Panc1 (cell line): ENCODE measurements around the gene CHRNA1. TPM values are rescaled to one million over a fixed set of nuclear protein-coding genes. Genes with fewer than 3 reads are reported as not detected.

Source experiments
- ATAC-seq: fragments of 200-7000 bp; cut with Tn5 transposase; 2 replicates; pipeline ENCODE4 v1.9.1; 2020; ENCODE audit warnings: mild to moderate bottlenecking, moderate library complexity
- BruUV-seq: library from RNA; stranded (reverse); fragments of 400-500 nt; replicated peaks from 2 replicates; lab custom pipeline; 2021; lab: Mats Ljungman, UMichigan
- CTCF ChIA-PET: fragments of 300-600 bp; sonication (Branson Sonifier 250); formaldehyde crosslinking; loops from one replicate; lab custom pipeline; 2022; ENCODE audit warnings: antibody characterized with exemption; lab: Charles Lee
- POLR2A ChIA-PET: fragments of 300-600 bp; sonication (Branson Sonifier 250); formaldehyde crosslinking; loops from one replicate; lab custom pipeline; 2022; ENCODE audit warnings: antibody characterized with exemption; lab: Charles Lee
- DNase-seq: peaks from one replicate; pipeline ENCODE4 v3.0.0-alpha.2; 2010; ENCODE audit warnings: low read depth, low spot score
- H3K27ac ChIP-seq: 2 replicates; pipeline ENCODE4 v1.5.1; 2011; ENCODE audit warnings: mild to moderate bottlenecking, low read length, inconsistent platforms
- H3K27me3 ChIP-seq: fragments of 200-500 bp; sonication (Bioruptor generic); 2 replicates; pipeline ENCODE4 v1.6.0; 2014; ENCODE audit warnings: low read length, inconsistent platforms; ENCODE audit not compliant: control insufficient read depth, insufficient read depth
- H3K36me3 ChIP-seq: fragments of 200-500 bp; sonication (Bioruptor generic); 2 replicates; pipeline ENCODE4 v1.5.1; 2014; ENCODE audit warnings: inconsistent platforms, mild to moderate bottlenecking, low read length, moderate library complexity; ENCODE audit not compliant: control insufficient read depth, insufficient read depth
- H3K4me1 ChIP-seq: 2 replicates; pipeline ENCODE4 v1.5.1; 2011; ENCODE audit warnings: inconsistent platforms, mild to moderate bottlenecking, low read length, moderate library complexity; ENCODE audit not compliant: control insufficient read depth, insufficient read depth
- H3K4me3 ChIP-seq, 2 experiments: 2 replicates each; pipeline ENCODE4 v1.5.1; 2011 to 2012; ENCODE audit warnings: low read depth in 2 of 2, low read length in 2 of 2, mild to moderate bottlenecking in 2 of 2, inconsistent platforms in 1 of 2, moderate library complexity in 1 of 2
- H3K9me3 ChIP-seq: fragments of 200-500 bp; sonication (Bioruptor generic); 2 replicates; pipeline ENCODE4 v1.5.1; 2014; ENCODE audit warnings: low read depth, mild to moderate bottlenecking, inconsistent platforms, low read length, moderate library complexity; ENCODE audit not compliant: control insufficient read depth, insufficient read depth
- CTCF ChIP-seq: fragments of 450-650 bp; IDR thresholded peaks from 2 replicates; pipeline ENCODE4 v1.5.1; 2017; ENCODE audit warnings: mild to moderate bottlenecking
- POLR2AphosphoS5 ChIP-seq: IDR thresholded peaks from 2 replicates; pipeline ENCODE4 v1.6.1; 2012; ENCODE audit warnings: mild to moderate bottlenecking, low read depth, low read length, moderate library complexity
- SIN3A ChIP-seq: IDR thresholded peaks from 2 replicates; pipeline ENCODE4 v1.6.1; 2012; ENCODE audit warnings: low read depth, mild to moderate bottlenecking, low read length, moderate library complexity, borderline replicate concordance; ENCODE audit not compliant: insufficient read depth
- TCF7L2 ChIP-seq: IDR thresholded peaks from 2 replicates; pipeline ENCODE4 v1.6.1; 2011; ENCODE audit warnings: mild to moderate bottlenecking, low read depth, low read length, inconsistent platforms
- in situ Hi-C: cut with HindIII; loops from 2 replicates; pipeline ENCODE4 v1.10.0; 2016; ENCODE audit warnings: low sequenced_read_pairs, low pct_unique_long_range_greater_than_20kb
- intact Hi-C: fragments of 100-400 bp; cut with micrococcal nuclease; formaldehyde crosslinking; loops from one replicate; pipeline ENCODE4 v1.10.0; 2022; ENCODE audit not compliant: unreplicated experiment
- total RNA-seq: library from RNA; stranded (reverse); gene quantifications from one replicate; pipeline ENCODE4 v1.2.1, GENCODE V29; 2021; ENCODE audit not compliant: unreplicated experiment
- TF ChIP-seq, protein P1 (sequence below), 2 experiments: IDR thresholded peaks; 2 replicates each; pipeline ENCODE4 v1.6.1; 2011 to 2012; ENCODE audit warnings: low read depth in 2 of 2, control low read depth in 1 of 2, low read length in 1 of 2, mild to moderate bottlenecking in 1 of 2, moderate library complexity in 1 of 2; ENCODE audit not compliant: insufficient read depth in 1 of 2

Gene CHRNA1
- total RNA-seq, 1 experiment from 2014 or later, result not detected

- Histone ChIP-seq H3K4me3 (no peak overlapping the region), H3K27ac (no peak overlapping the region), H3K27me3 (no peaks in the 10 kb centered on the region), H3K9me3 (no peaks in the 10 kb centered on the region), H3K4me1 (peaks cover 7% of the 10 kb centered on the region), H3K36me3 (no peaks in the 10 kb centered on the region)
- no TSS peak for BruUV-seq
- TF ChIP-seq, protein P1, sequence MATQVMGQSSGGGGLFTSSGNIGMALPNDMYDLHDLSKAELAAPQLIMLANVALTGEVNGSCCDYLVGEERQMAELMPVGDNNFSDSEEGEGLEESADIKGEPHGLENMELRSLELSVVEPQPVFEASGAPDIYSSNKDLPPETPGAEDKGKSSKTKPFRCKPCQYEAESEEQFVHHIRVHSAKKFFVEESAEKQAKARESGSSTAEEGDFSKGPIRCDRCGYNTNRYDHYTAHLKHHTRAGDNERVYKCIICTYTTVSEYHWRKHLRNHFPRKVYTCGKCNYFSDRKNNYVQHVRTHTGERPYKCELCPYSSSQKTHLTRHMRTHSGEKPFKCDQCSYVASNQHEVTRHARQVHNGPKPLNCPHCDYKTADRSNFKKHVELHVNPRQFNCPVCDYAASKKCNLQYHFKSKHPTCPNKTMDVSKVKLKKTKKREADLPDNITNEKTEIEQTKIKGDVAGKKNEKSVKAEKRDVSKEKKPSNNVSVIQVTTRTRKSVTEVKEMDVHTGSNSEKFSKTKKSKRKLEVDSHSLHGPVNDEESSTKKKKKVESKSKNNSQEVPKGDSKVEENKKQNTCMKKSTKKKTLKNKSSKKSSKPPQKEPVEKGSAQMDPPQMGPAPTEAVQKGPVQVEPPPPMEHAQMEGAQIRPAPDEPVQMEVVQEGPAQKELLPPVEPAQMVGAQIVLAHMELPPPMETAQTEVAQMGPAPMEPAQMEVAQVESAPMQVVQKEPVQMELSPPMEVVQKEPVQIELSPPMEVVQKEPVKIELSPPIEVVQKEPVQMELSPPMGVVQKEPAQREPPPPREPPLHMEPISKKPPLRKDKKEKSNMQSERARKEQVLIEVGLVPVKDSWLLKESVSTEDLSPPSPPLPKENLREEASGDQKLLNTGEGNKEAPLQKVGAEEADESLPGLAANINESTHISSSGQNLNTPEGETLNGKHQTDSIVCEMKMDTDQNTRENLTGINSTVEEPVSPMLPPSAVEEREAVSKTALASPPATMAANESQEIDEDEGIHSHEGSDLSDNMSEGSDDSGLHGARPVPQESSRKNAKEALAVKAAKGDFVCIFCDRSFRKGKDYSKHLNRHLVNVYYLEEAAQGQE (IDR thresholded peaks at IDR 0.05; ENCODE audit: insufficient read depth in 1 of 2, low read depth in 2 of 2, low read length in 1 of 2), result no peak
- TF ChIP-seq SIN3A (no peak), CTCF (no peak), TCF7L2 (no peak), POLR2AphosphoS5 (no peak)
- ChIA-PET POLR2A (no interaction called here), CTCF (no interaction called here)
- in situ Hi-C loops (loop anchor here (25.0 kb wide), 1 partner anchor 186 kb away; no protein-coding TSS in a partner anchor), intact Hi-C loops (no loop called here)
- no peak for DNase-seq
- ATAC-seq, result no peak
Measured at GRCh38 chr2:174776675-174777074, 12.4 kb upstream of the CHRNA1 start.

GRCh38 chr2:174776223-174776622 lies 12.0 kb upstream of the CHRNA1 start:
- intact Hi-C loops (no loop called here), in situ Hi-C loops (loop anchor here (25.0 kb wide), 1 partner anchor 186 kb away; no protein-coding TSS in a partner anchor)
- ChIA-PET POLR2A (interaction anchor here (0.5 kb wide), 1 partner anchor 10 kb away, joined by 4 read pairs; no protein-coding TSS in a partner anchor), CTCF (no interaction called here)
- no peaks in the 10 kb centered on the region for H3K9me3 ChIP-seq
- H3K36me3 ChIP-seq, result no peaks in the 10 kb centered on the region
- BruUV-seq, result no TSS peak
- no peak overlapping the region for H3K27ac ChIP-seq
- H3K4me3 ChIP-seq, result no peak overlapping the region
- DNase-seq, result no peak
- H3K4me1 ChIP-seq, result peaks cover 9% of the 10 kb centered on the region
- ATAC-seq, result no peak
- no peaks in the 10 kb centered on the region for H3K27me3 ChIP-seq
- TF ChIP-seq CTCF (peak; percentile 71), TCF7L2 (no peak), SIN3A (no peak)
